Measurements from ENCODE around the gene CMSS1.

CMSS1 gene

GRCh38 chr3:100124201-100124761 lies 306.6 kb downstream of the CMSS1 start:
- no peak overlapping the region for H3K4me3 ChIP-seq (ENCODE audit: low read depth, low read length)

GRCh38 chr3:100125161-100125938 lies 307.7 kb downstream of the CMSS1 start:
- no peak overlapping the region for H3K4me3 ChIP-seq (ENCODE audit: low read depth, low read length)

GRCh38 chr3:100127792-100128191 lies 310.1 kb downstream of the CMSS1 start:
- H3K4me3 ChIP-seq (ENCODE audit: low read depth, low read length), result no peak overlapping the region

- H3K4me3 ChIP-seq (ENCODE audit: low read depth, low read length), result no peak overlapping the region
Measured at GRCh38 chr3:100128565-100128964, 310.9 kb downstream of the CMSS1 start.

- H3K4me3 ChIP-seq (ENCODE audit: low read depth, low read length), result no peak overlapping the region
Measured at GRCh38 chr3:100129941-100130340, 312.3 kb downstream of the CMSS1 start.

GRCh38 chr3:100131241-100131640 lies 313.6 kb downstream of the CMSS1 start:
- H3K4me3 ChIP-seq (ENCODE audit: low read depth, low read length), result no peak overlapping the region

GRCh38 chr3:100136921-100137320 lies 319.3 kb downstream of the CMSS1 start:
- no peak overlapping the region for H3K4me3 ChIP-seq (ENCODE audit: low read depth, low read length)

- no peak overlapping the region for H3K4me3 ChIP-seq (ENCODE audit: low read depth, low read length)
Measured at GRCh38 chr3:100140976-100141375, 323.3 kb downstream of the CMSS1 start.

GRCh38 chr3:100141586-100141985 lies 323.9 kb downstream of the CMSS1 start:
- H3K4me3 ChIP-seq (ENCODE audit: low read depth, low read length), result no peak overlapping the region

- no peak overlapping the region for H3K4me3 ChIP-seq (ENCODE audit: low read depth, low read length)
Measured at GRCh38 chr3:100144255-100144866, 326.7 kb downstream of the CMSS1 start.

GRCh38 chr3:100149130-100149529 lies 331.5 kb downstream of the CMSS1 start:
- H3K4me3 ChIP-seq (ENCODE audit: low read depth, low read length), result no peak overlapping the region

- H3K4me3 ChIP-seq (ENCODE audit: low read depth, low read length), result no peak overlapping the region
Measured at GRCh38 chr3:100149713-100150415, 332.2 kb downstream of the CMSS1 start.

- no peak overlapping the region for H3K4me3 ChIP-seq (ENCODE audit: low read depth, low read length)
Measured at GRCh38 chr3:100150473-100150872, 332.8 kb downstream of the CMSS1 start.

- no peak overlapping the region for H3K4me3 ChIP-seq (ENCODE audit: low read depth, low read length)
Measured at GRCh38 chr3:100151024-100151707, 333.5 kb downstream of the CMSS1 start.

- H3K4me3 ChIP-seq (ENCODE audit: low read depth, low read length), result no peak overlapping the region
Measured at GRCh38 chr3:100154171-100154570, 336.5 kb downstream of the CMSS1 start.

- no peak overlapping the region for H3K4me3 ChIP-seq (ENCODE audit: low read depth, low read length)
Measured at GRCh38 chr3:100155128-100155527, 337.5 kb downstream of the CMSS1 start.

GRCh38 chr3:100155590-100155989 lies 337.9 kb downstream of the CMSS1 start:
- H3K4me3 ChIP-seq (ENCODE audit: low read depth, low read length), result no peak overlapping the region

GRCh38 chr3:100157685-100158084 lies 340.0 kb downstream of the CMSS1 start:
- H3K4me3 ChIP-seq (ENCODE audit: low read depth, low read length), result no peak overlapping the region

GRCh38 chr3:100158918-100159330 lies 341.3 kb downstream of the CMSS1 start:
- no peak overlapping the region for H3K4me3 ChIP-seq (ENCODE audit: low read depth, low read length)

- no peak overlapping the region for H3K4me3 ChIP-seq (ENCODE audit: low read depth, low read length)
Measured at GRCh38 chr3:100159331-100160153, 341.9 kb downstream of the CMSS1 start.
